Suprapubic skin (tissue), 4 donors: ENCODE results near the gene NUP50. TPM values are rescaled to one million over a fixed set of nuclear protein-coding genes. Genes with fewer than 3 reads are reported as not detected.
"Not testable (repeated sequence)": the region's sequence is repeated elsewhere in the genome, so short reads cannot be mapped to it uniquely, and the experiment has no call there.

ENCODE experiments used
- DNase-seq, 2 donors: peaks; one replicate each; pipeline ENCODE4 v3.0.0-alpha.2; 2019; ENCODE audit warnings: low spot score in 2 of 2
- H3K27ac ChIP-seq: fragments of 200-600 bp; sonication (generic); one replicate; pipeline ENCODE4 v1.5.1; 2019
- H3K27me3 ChIP-seq: fragments of 200-600 bp; sonication (generic); one replicate; pipeline ENCODE4 v1.5.1; 2019
- H3K36me3 ChIP-seq: fragments of 200-600 bp; sonication (generic); one replicate; pipeline ENCODE4 v1.5.1; 2019
- H3K4me1 ChIP-seq: fragments of 200-600 bp; sonication (generic); one replicate; pipeline ENCODE4 v1.5.1; 2019
- H3K4me3 ChIP-seq: fragments of 200-600 bp; sonication (generic); one replicate; pipeline ENCODE4 v1.5.1; 2019; ENCODE audit warnings: mild to moderate bottlenecking
- H3K9me3 ChIP-seq: fragments of 200-600 bp; sonication (generic); one replicate; pipeline ENCODE4 v1.5.1; 2019
- EP300 ChIP-seq: sonication (generic); formaldehyde crosslinking; IDR thresholded peaks from one replicate; pipeline ENCODE4 v1.6.1; 2017; ENCODE audit warnings: antibody characterized with exemption
- POLR2A ChIP-seq, 2 donors: fragments of 450-650 bp; IDR thresholded peaks; one replicate each; pipeline ENCODE4 v1.6.1; 2017; ENCODE audit warnings: antibody characterized with exemption in 2 of 2, mild to moderate bottlenecking in 2 of 2, moderate library complexity in 2 of 2
- POLR2AphosphoS5 ChIP-seq, 3 donors: sonication (generic); formaldehyde crosslinking; IDR thresholded peaks; one replicate each; pipeline ENCODE4 v1.6.1; 2017; ENCODE audit warnings: antibody characterized with exemption in 3 of 3
- WGBS: methylation state at CpG from one replicate; pipeline ENCODE4 v1.1.5; 2018; 5-methylcytosine and 5-hydroxymethylcytosine counted together
- total RNA-seq, 4 donors: library from RNA; depleted of rRNA; stranded (reverse); fragments of >200 nt; gene quantifications; one replicate each; pipeline ENCODE4 v1.1.0, GENCODE V29; 2016
- TF ChIP-seq, protein P1 (sequence below), 2 donors: fragments of 200-600 bp in 1 of 2; fragments of 450-650 bp in 1 of 2; sonication (generic) in 1 of 2; IDR thresholded peaks; one replicate each; pipeline ENCODE4 v1.5.1; 2016 to 2019; ENCODE audit warnings: antibody characterized with exemption in 2 of 2, mild to moderate bottlenecking in 1 of 2, moderate library complexity in 1 of 2

NUP50 gene
- total RNA-seq, 4 donors from 2014 or later, result 44.2 to 74.0 (median 64.0) TPM

DNA sequence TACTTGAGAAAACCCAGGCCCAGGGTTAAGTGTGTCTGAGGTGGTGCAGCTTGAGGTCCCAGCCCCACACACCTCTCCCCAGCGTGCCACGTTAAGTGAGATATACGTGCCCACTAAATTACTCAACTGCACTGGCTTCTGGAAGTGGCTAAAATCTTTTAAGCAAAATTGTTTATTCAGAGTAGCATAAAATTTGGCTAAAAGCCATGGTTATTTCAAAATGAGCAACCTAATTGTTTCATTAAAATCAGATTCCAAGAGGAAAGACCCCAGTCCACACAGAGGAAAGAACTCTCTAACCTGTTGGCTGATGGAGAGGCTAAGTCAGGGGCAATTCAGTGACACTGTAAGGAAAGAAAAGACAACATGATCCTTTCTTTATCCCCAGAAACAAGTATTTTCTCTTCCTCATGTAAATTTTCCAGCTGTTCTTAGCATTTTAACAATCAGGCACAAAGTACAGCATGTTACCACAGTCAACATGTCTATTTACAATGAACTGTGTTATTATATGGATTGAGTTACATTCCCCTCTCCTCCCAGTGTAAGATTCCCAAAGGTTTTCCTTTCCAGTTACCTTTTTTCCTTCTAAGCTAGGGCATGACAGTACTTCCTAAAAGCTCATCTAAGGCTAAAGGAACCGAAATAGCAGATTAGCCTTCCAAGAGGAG, 26.6 kb downstream of the NUP50 start:
- Histone ChIP-seq H3K27ac (no peak overlapping the region), H3K4me1 (peaks cover 4% of the 10 kb centered on the region), H3K27me3 (no peaks in the 10 kb centered on the region), H3K36me3 (peaks cover 24% of the 10 kb centered on the region), H3K9me3 (no peaks in the 10 kb centered on the region), H3K4me3 (no peak overlapping the region)
- TF ChIP-seq EP300 (no peak), POLR2AphosphoS5 (IDR thresholded peaks at IDR 0.05) (no peak), POLR2A (IDR thresholded peaks at IDR 0.05) (no peak)
- TF ChIP-seq, protein P1, sequence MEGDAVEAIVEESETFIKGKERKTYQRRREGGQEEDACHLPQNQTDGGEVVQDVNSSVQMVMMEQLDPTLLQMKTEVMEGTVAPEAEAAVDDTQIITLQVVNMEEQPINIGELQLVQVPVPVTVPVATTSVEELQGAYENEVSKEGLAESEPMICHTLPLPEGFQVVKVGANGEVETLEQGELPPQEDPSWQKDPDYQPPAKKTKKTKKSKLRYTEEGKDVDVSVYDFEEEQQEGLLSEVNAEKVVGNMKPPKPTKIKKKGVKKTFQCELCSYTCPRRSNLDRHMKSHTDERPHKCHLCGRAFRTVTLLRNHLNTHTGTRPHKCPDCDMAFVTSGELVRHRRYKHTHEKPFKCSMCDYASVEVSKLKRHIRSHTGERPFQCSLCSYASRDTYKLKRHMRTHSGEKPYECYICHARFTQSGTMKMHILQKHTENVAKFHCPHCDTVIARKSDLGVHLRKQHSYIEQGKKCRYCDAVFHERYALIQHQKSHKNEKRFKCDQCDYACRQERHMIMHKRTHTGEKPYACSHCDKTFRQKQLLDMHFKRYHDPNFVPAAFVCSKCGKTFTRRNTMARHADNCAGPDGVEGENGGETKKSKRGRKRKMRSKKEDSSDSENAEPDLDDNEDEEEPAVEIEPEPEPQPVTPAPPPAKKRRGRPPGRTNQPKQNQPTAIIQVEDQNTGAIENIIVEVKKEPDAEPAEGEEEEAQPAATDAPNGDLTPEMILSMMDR (IDR thresholded peaks at IDR 0.05), result no peak
- WGBS, result 86% methylated on average over 4 of the region's 4 CpGs
- DNase-seq, result peak in 1 of 2 donors; percentile 43

DNA sequence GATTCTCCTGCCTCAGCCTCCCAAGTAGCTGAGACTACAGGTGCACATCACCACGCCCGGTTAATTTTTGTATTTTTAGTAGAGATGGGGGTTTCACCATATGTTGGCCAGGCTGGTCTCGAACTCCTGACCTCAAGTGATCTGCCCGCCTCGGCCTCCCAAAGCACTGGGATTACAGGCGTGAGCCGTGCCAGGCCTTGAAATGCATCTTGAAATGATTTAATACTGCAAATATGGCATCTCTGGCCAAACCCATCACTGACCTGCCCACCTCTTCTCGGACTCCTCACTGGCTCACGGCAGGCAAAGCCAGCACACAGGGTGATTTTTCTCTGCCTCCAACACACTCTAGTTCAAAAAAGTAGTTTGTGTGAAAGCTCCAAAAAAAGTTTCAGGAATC, 28.0 kb downstream of the NUP50 start:
- DNase-seq, H3K27me3 ChIP-seq, H3K4me3 ChIP-seq, H3K9me3 ChIP-seq, H3K4me1 ChIP-seq, H3K27ac ChIP-seq: not testable (repeated sequence)
- 81% methylated on average over 9 of the region's 9 CpGs for WGBS
- H3K36me3 ChIP-seq, result peaks cover 28% of the 10 kb centered on the region

DNA sequence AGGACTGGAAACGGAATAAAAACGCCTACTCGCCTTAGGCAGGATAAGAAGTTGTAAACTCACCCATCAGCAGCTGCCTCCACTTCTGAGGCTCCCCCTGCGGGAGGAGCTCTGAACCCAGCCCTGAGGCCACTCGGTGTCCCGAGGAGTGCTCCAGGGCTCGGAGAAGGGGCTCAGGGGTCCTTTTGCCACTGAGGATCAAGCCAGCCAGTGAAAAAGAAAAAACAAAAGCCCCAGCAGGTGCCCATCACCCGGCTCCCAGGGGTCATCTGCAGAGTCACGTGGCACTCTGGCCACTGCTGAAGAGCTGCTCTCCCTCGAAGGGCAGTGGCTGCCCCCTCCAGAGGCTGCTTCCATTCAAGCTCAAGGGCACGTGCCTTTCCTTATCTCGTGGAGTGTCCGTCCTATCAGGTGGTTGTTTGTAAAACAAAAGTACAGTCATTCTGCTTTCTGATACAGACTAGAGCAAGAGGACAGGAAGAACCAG, 29.0 kb downstream of the NUP50 start:
- H3K27me3 ChIP-seq, result no peaks in the 10 kb centered on the region
- no peak overlapping the region for H3K4me3 ChIP-seq
- no peaks in the 10 kb centered on the region for H3K9me3 ChIP-seq
- DNase-seq, result no peak
- peaks cover 38% of the 10 kb centered on the region for H3K36me3 ChIP-seq
- WGBS, result 65% methylated on average over 10 of the region's 13 CpGs
- H3K4me1 ChIP-seq, result no peaks in the 10 kb centered on the region
- H3K27ac ChIP-seq, result no peak overlapping the region
- TF ChIP-seq POLR2A (IDR thresholded peaks at IDR 0.05) (no peak), EP300 (no peak), POLR2AphosphoS5 (IDR thresholded peaks at IDR 0.05) (no peak)
- TF ChIP-seq, protein P1 (IDR thresholded peaks at IDR 0.05), result no peak

DNA sequence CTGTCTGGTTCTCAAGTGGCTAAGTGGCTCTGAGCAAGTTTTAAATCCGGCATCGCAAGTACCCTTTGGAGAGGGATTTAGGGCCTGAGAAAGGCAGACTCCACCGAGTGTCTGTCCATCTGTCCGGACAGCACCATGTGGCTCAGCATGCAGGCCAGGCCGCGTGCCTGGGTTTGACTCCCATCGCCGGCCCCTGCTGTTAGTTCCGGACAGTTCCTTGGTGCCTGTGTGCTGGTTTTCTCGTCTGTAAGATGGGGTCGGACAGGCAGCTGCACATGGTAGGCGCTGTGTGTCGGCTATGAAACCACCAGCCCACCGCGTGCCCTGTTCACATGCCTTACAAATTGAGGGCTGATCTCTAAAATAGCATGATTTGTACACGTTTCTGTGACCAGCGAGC, 31.0 kb downstream of the NUP50 start:
- H3K4me1 ChIP-seq, result no peaks in the 10 kb centered on the region
- no peak for DNase-seq
- H3K4me3 ChIP-seq, result no peak overlapping the region
- no peaks in the 10 kb centered on the region for H3K9me3 ChIP-seq
- H3K27me3 ChIP-seq, result no peaks in the 10 kb centered on the region
- TF ChIP-seq, protein P1 (IDR thresholded peaks at IDR 0.05), result no peak
- no peak for TF ChIP-seq EP300
- no peak for TF ChIP-seq POLR2A (IDR thresholded peaks at IDR 0.05)
- no peak for TF ChIP-seq POLR2AphosphoS5 (IDR thresholded peaks at IDR 0.05)
- WGBS, result 91% methylated on average over 17 of the region's 17 CpGs
- no peak overlapping the region for H3K27ac ChIP-seq
- H3K36me3 ChIP-seq, result peaks cover 52% of the 10 kb centered on the region

DNA sequence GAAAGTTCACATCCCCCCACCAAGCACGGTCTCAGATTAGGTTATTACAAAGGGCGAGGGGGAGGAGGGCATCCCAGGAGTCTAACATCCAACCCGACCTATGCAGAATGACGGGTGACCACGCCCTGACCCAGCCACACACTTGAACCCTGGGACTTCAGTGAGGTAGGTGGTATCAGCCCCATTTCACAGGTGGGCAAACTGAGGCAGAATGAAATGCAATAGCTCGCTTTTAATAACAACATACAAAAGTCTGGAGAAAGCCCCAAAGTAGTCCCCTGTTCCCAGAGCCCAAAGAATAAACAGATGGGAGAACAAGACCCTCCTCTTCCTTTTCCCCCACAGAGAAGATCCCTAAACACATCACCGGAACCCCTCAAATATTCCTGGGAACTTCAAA, 31.9 kb downstream of the NUP50 start:
- TF ChIP-seq EP300 (no peak), POLR2A (IDR thresholded peaks at IDR 0.05) (no peak), POLR2AphosphoS5 (IDR thresholded peaks at IDR 0.05) (no peak)
- TF ChIP-seq, protein P1 (IDR thresholded peaks at IDR 0.05), result no peak
- 95% methylated on average over 7 of the region's 7 CpGs for WGBS
- H3K36me3 ChIP-seq, result peaks cover 61% of the 10 kb centered on the region
- H3K27me3 ChIP-seq, result no peaks in the 10 kb centered on the region
- no peak overlapping the region for H3K27ac ChIP-seq
- H3K4me1 ChIP-seq, result no peaks in the 10 kb centered on the region
- no peaks in the 10 kb centered on the region for H3K9me3 ChIP-seq
- DNase-seq, result peak in 1 of 2 donors; percentile 47
- no peak overlapping the region for H3K4me3 ChIP-seq
